ENCODE data around the gene CD86.
"Not testable (repeated sequence)": the region's sequence is repeated elsewhere in the genome, so short reads cannot be mapped to it uniquely, and the experiment has no call there.

The CD86 gene

DNA sequence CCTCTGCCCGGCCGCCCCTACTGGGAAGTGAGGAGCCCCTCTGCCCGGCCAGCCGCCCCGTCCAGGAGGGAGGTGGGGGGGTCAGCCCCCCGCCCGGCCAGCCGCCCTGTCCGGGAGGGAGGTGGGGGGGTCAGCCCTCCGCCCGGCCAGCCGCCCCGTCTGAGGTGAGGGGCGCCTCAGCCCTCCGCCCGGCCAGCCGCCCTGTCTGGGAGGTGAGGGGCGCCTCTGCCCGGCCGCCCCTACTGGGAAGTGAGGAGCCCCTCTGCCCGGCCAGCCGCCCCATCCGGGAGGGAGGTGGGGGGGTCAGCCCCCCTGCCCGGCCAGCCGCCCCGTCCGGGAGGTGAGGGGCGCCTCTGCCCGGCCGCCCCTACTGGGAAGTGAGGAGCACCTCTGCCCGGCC, 109.8 kb downstream of the CD86 start:
- DNase-seq, result not testable (repeated sequence)

DNA sequence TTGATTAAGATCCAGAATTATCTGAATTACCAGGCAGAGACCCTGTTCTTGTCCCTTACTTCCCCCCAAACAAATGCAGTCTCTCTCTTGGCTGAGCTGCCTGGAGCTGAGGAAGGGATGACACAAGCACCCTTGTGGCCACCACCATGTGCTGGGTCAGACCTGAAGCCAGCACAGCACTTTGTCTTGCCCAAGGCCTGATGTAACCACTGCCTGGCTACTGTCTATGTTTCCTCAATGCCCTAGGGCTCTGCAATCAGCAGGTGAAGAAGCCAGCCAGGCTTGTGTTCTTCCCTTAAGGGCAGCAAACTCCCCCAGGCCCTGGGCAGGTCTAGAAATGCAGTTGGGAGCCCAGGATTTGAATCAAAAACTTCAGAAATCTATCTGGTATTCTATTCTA, 112.5 kb downstream of the CD86 start:
- DNase-seq, result no peak

DNA sequence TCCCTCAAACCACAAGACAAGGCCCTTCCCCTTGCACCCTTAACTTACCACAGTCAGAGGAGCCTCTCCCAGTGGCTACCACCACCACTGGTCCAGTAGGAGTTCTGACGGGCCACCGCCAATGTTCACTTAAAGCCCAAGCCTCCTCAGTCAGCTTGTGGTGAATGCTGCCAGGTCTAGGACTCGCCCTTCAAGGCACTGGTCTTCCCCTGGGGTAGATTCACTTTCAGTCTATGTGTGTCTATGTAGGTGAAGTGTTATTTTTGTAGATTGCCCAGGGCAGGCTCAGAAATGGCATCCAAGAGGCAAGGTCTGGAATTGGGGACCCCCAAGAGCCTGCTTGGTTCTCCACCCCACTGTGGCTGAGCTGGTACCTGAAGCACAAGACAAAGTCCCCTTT, 112.9 kb downstream of the CD86 start:
- no peak for DNase-seq

DNA sequence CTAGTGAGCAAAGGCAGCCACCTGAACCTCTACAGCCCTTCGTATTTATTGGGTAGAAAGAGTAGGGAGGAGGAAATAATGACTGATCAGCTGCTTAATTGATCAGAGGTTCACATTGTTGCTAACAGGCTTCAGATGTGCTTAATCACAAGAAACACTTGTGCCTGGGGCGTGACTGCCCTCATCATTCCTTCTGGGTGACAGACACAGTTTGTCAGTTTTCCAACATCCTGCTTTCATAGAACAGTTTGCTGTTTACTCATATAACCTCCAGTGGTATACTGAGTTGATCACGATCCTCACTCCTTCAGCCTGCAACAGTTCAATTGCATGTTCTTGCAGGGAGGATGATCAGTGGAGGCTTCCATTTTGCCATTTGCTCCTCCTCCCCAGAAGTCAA, 114.7 kb downstream of the CD86 start:
- no peak for DNase-seq
